Nephron progenitor cell (in vitro differentiated cells): ENCODE results near the gene SMARCA4.

Source experiments
- DNase-seq: peaks from one replicate; pipeline ENCODE4 v3.0.0; 2021
- H3K27ac Mint-ChIP-seq: 2 replicates; pipeline ENCODE4 v1.8.0; 2021; ENCODE audit warnings: mild to moderate bottlenecking, moderate library complexity, mixed read lengths
- H3K27me3 Mint-ChIP-seq: 2 replicates; pipeline ENCODE4 v1.8.0; 2021; ENCODE audit warnings: mild to moderate bottlenecking, low read depth, mixed read lengths; ENCODE audit not compliant: poor library complexity
- H3K36me3 Mint-ChIP-seq: 2 replicates; pipeline ENCODE4 v1.8.0; 2021; ENCODE audit warnings: low read depth, mixed read lengths
- H3K4me1 Mint-ChIP-seq: 2 replicates; pipeline ENCODE4 v1.8.0; 2021; ENCODE audit warnings: mixed read lengths
- H3K4me3 Mint-ChIP-seq: 2 replicates; pipeline ENCODE4 v1.8.0; 2021; ENCODE audit warnings: mild to moderate bottlenecking, moderate library complexity, mixed read lengths
- H3K9me3 Mint-ChIP-seq: 2 replicates; pipeline ENCODE4 v1.8.0; 2021; ENCODE audit warnings: mild to moderate bottlenecking, moderate library complexity, mixed read lengths
- TF ChIP-seq, protein P1 (sequence below): fragments of 200-600 bp; sonication (generic); IDR thresholded peaks from 2 replicates; pipeline ENCODE4 v1.5.0; 2021; ENCODE audit warnings: antibody characterized with exemption

The SMARCA4 gene

DNA sequence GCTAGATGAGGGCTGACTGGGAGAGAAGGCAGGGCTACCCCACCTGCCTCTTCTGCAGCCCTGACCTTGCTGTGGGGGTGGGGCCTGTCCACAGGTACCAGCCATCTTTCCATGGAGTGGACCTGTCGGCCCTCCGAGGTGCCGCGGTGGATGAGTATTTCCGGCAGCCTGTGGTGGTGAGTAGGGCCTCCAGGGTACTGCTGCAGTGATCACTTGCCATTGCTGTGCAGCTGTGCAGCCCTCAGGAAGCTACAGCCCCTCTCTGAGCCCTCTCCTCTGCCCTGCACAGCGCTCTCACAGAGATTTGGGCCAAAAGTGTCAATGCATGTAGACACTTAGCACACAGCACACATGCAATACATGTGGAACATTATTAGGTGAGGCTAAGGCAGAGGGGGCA, 44.2 kb upstream of the SMARCA4 start:
- no peak overlapping the region for H3K27ac Mint-ChIP-seq
- no peak overlapping the region for H3K4me3 Mint-ChIP-seq
- TF ChIP-seq, protein P1, sequence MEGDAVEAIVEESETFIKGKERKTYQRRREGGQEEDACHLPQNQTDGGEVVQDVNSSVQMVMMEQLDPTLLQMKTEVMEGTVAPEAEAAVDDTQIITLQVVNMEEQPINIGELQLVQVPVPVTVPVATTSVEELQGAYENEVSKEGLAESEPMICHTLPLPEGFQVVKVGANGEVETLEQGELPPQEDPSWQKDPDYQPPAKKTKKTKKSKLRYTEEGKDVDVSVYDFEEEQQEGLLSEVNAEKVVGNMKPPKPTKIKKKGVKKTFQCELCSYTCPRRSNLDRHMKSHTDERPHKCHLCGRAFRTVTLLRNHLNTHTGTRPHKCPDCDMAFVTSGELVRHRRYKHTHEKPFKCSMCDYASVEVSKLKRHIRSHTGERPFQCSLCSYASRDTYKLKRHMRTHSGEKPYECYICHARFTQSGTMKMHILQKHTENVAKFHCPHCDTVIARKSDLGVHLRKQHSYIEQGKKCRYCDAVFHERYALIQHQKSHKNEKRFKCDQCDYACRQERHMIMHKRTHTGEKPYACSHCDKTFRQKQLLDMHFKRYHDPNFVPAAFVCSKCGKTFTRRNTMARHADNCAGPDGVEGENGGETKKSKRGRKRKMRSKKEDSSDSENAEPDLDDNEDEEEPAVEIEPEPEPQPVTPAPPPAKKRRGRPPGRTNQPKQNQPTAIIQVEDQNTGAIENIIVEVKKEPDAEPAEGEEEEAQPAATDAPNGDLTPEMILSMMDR: no peak
- no peak for DNase-seq
- H3K4me1 Mint-ChIP-seq: no peaks in the 10 kb centered on the region
- H3K9me3 Mint-ChIP-seq: no peaks in the 10 kb centered on the region
- no peaks in the 10 kb centered on the region for H3K27me3 Mint-ChIP-seq
- peaks cover 20% of the 10 kb centered on the region for H3K36me3 Mint-ChIP-seq

DNA sequence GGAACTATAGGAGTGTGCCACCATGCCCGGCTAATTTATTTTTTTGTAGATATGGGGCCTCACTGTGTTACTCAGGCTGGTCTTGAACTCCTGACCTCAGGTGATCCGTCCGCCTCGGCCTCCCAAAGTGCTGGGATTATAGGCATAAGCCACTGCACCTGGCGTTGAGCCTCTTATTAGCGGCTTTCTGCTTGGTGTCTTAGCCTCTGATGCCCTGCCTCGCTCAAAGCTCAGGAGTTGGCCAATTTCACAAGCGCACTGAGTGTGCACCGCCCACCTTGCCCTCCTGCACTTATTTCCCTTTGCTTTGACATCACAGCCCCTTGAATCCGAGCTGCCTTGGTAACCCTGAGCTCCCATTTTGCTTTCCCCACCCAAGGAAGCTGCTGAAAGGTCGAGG, 42.5 kb upstream of the SMARCA4 start:
- Mint-ChIP-seq H3K36me3 (peaks cover 14% of the 10 kb centered on the region), H3K4me1 (no peaks in the 10 kb centered on the region), H3K9me3 (no peaks in the 10 kb centered on the region), H3K4me3 (no peak overlapping the region), H3K27ac (peak overlapping the region; percentile 42), H3K27me3 (no peaks in the 10 kb centered on the region)
- TF ChIP-seq, protein P1: no peak
- DNase-seq: no peak

DNA sequence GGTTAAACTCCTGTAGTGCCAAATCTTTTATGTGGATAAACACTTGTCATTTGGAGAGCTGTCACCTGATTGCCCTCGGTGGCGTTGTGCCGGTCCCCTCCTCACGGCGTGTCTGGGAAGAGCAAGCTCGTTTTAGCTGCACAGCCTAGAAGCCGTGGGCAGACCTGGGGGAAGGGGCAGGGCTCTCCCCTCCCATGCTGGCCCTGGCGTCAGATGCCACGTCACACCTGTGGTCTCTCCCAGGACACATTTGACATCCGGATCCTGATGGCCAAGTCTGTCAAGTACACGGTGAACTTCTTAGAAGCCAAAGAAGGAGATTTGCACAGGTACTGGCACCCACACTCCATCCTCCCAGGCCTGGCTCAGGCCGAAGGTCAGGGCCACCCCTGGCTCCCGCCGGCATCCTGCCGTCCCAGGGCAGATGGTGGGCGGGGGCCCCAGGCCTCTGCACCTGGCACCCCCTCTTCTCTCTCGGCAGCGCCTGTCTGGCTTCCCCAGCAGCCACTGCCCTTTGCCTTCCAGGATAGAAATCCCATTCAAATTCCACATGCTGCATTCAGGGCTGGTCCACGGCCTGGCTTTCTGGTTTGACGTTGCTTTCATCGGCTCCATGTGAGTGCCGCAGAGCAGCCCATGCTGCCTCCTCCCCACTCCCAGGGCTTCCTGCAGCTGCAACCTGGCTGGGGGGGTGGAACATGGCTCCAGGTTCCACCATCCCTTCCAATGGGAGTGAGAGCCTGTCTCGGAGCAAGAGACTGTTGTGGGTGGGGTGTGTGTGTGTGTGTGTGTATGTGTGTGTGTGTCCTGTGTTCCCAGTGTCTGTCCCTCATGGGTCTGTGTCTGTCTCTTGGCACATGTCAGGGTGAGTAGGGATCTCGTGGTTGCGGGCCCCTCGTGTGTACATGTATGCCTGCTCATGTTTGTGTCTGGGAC, 41.2 kb upstream of the SMARCA4 start:
- Mint-ChIP-seq H3K4me3 (no peak overlapping the region), H3K36me3 (peaks cover 17% of the 10 kb centered on the region), H3K9me3 (no peaks in the 10 kb centered on the region), H3K4me1 (no peaks in the 10 kb centered on the region), H3K27ac (peak overlapping the region; percentile 68), H3K27me3 (no peaks in the 10 kb centered on the region)
- DNase-seq: no peak
- TF ChIP-seq, protein P1: no peak

DNA sequence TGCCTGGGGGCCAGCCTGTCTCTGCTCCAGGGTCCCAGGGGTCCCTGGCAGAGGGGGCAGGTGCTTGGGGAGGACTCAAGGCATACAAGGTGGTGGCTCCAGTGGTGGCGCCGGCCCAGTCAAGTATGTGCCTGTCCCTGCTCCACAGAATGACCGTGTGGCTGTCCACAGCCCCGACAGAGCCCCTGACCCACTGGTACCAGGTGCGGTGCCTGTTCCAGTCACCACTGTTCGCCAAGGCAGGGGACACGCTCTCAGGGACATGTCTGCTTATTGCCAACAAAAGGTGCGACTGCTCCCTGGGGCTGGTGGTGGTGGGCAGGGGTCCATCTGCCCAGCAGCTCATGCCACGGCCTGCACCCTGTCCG, 40.6 kb upstream of the SMARCA4 start:
- peaks cover 2% of the 10 kb centered on the region for H3K4me1 Mint-ChIP-seq
- no peak for DNase-seq
- H3K36me3 Mint-ChIP-seq: peaks cover 21% of the 10 kb centered on the region
- no peaks in the 10 kb centered on the region for H3K9me3 Mint-ChIP-seq
- H3K27me3 Mint-ChIP-seq: no peaks in the 10 kb centered on the region
- H3K27ac Mint-ChIP-seq: peak overlapping the region; percentile 68
- TF ChIP-seq, protein P1: no peak
- no peak overlapping the region for H3K4me3 Mint-ChIP-seq

DNA sequence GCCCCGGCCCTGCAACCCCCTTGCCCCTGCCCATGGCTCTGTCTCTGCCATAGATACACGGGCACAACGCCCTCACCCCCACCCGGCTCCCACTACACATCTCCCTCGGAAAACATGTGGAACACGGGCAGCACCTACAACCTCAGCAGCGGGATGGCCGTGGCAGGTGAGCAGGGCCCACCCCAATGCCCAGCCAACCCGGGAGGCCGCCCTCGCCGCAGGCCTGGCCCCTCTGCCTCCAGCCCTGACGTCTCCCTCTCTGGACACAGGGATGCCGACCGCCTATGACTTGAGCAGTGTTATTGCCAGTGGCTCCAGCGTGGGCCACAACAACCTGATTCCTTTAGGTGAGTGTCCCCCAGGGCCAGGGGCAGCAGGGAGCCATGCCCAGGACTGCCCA, 40.0 kb upstream of the SMARCA4 start:
- Mint-ChIP-seq H3K9me3 (no peaks in the 10 kb centered on the region), H3K4me1 (peaks cover 5% of the 10 kb centered on the region), H3K27ac (peak overlapping the region; percentile 91), H3K36me3 (peaks cover 23% of the 10 kb centered on the region), H3K4me3 (no peak overlapping the region), H3K27me3 (no peaks in the 10 kb centered on the region)
- TF ChIP-seq, protein P1: no peak
- DNase-seq: no peak
